ENCODE measurements around the gene CCDC39.

The CCDC39 gene

DNA sequence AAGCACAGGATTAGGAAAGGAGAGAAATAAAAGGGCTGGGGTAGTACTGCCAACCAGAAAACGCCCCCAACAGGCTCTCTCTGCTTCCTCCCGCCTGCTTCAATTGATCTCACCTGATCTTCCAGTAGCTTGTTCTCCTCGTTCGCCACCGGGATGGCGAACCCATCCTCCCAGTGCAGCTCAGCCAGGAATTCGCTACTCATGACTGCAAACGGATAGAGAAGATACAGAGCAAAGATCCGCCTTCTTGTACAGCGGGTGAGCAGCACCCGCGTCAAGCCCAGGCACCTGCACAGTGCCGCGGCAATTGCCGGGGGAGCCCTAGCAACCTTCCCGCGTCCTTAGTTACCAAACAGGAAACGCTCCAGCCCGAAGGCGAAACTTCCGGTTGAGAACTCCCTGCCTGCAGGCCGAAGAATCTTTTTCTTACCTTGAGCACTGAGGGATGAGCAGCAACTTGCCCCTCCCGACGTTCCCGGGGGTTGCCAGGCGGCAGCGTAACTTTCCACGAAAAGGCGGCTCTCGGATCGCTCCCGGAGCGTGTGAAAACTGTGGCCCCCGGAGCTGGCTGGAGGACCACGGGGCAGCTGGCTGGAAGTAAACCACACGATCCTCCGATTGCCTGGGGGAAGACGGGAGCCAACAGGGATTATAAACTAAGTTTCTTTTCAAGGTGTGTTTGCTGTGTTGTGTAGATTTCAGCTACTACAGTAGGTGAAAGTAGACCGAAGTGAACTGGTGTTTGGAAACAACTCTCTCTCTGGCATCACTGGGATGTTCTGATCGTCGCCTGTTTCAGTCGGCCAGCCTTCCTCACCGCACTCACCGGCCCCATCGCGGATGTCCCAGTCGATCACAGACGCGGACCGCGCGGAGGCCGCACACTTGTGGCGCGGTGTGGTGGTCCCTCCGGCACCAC is at the start of gene CCDC39:
Gene CCDC39 (minus strand): TSS at position 312 of the 919 bp plus-strand sequence. CDS start 109 bp downstream, at position 203.
- DNase-seq = peak; percentile 29 to 59

DNA sequence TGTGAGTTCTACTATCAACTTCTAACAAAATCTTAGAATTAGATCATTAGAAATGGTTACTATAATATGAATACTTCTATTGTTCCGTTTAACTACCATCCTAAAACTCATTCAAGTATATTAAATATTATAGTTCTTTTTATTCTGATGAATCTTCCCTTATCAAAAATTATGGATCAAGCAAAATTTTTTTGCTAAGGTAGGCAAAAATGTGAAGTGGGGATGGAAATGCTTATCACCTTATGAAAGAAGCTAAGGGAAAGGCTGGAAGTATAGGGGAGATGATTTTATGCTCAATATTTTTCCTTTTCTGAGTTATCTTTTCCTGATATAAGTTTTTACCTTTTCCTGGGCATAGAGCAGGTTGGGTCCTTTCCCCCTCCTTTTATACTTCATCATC is 40.7 kb upstream of the CCDC39 start:
- DNase-seq = no peak

DNA sequence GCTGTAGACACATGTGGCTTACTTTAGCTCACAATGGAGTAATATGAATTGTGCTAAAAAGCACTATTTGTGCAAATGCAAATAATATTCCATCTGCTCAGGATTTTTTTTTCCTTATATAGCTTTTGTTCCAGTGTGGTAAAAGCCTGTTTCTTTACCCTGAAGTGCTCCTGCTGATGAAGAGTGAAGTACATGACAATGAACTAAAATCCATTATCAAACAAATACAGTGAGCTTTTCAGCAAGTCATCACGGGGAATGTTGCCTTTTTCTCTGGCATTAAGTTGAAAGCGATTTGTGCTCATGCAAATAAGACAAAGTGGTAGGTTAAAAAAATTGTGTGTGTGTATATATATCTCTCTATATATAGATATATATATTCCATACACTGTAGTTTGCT is 28.6 kb upstream of the CCDC39 start:
- no peak for DNase-seq

DNA sequence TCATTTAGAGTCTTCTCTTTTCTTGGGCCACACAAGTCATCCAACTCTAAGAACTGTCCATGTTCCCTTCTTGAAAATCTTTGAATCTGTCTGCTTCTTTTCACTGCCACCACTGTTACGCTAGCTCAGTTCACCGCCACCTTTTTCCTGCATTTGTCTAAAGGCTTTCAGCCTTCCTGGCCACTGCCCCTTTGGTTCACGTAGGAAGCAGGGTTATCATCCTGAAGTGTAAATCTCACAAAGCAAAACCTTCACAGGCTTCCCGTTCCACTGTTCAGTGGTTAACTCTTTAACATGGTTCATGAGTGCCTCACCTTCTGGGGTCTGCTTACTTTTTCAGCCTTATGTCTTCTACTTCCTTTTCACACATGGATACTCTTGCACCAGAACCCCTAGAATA is 26.3 kb upstream of the CCDC39 start:
- DNase-seq = no peak

DNA sequence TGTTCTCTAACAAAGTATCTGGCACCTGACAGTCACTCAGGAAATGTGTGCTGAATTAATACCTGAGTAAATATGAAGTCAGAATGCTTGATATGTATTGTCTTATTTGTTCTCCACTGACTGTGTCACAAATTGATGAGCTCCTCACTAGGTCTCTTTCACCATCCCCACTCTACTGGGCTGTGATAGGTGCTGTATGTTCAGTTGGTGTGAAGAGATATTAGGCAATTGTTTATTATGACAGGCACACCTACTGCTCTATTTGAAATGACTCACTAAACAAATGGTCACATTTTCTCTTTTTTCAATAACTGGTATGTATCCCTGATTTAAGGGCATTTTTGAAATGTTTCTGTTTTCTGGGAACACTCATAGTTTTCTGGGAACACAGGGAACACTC is 25.2 kb upstream of the CCDC39 start:
- no peak for DNase-seq

DNA sequence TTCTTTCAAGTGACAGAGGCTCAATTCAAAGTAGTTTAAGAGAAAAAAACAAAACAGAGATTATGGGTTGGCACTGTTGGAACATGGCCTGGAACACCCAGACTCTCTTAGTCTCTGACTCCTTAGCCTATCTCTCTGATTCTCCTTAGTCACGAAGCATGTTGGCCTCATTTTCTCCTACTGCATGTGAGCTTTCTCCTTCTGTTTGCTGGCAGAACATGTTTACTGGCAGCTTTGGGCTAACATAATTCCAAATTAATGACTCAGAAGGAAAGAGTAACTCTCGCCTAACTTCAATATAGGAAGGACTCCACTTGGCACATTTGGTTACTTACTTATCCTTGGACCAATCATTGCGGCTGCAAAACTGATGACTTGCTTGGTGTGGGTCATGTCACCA is 21.7 kb upstream of the CCDC39 start:
- no peak for DNase-seq

DNA sequence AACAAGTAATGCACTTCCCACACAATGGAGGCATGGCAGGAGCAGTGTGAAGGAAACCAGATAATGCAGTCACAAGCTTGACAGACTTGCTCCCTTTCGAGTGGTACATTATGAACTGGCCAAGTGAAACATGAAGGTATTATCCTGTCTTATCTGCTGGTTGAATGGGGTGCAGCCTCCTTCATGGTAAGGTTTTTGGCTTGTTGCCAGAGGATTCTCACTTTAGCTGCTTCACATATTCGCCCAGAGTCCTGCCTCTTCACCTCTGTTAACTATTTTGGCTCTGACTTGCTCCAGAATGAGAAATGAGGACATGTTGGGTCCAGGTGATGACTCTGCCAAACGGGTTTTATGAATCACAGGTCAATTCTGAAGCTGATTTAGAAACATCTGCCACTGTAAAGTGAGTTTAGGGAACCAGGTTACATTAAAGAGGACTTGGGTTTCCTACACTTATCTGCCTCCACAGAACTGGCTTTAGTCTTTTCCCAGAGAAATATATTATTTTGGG is 19.5 kb upstream of the CCDC39 start:
- DNase-seq = no peak

DNA sequence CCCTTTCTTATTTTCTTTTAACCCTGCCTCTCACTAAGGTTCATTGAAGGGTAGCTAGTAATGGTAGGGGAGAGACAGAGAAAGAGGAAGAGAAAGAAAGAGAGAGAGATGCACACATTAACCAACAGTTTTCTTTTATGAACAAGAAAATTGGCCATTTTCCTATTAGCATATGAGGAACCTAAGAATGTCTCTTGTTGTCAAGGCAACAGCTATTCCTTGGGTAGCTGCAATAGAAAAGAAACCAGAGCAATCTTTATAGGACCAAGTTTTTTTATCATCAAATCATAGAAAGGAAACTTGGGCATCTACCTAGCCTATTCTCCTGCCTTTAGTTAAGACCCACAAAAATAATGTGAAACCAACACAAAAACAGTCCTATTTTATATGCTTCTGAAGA is 15.0 kb upstream of the CCDC39 start:
- DNase-seq = no peak

DNA sequence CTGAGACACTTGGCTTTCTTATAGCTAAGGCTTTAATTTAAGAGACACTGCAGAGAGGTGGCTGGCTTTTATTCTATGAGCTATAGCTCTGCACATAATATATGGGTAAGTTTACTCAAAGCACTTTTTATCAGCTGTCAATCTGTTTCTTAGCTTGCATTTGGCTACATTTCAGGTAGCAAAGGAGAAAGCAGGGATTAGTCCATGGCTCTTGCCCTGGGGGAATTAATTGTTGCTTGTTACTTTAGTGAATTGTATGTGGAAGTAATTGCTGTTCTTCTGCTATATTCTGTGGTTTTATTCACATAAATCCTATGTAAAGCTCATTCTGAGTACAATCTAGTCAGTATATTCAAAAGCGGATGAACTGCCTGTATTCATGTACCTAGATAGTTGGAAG is 14.4 kb upstream of the CCDC39 start:
- no peak for DNase-seq

DNA sequence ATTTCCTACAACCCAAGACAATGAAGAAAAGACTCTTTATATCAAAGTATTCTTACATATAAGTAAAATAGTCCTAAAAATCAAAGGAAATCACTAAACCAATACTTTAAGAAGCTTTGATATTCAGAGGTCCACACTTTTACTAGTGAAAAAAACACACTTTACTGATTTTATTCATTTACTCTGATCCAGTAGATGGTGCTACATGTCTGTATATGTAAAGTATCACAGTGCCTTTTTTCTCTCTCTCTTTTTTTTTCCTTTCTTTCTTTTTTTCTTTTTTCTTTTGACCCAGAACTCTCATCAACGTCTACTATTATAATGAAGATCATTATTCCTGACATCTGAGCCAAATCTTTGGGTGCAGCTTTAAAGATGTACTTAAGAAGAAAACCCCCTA is 10.8 kb upstream of the CCDC39 start:
- no peak for DNase-seq

DNA sequence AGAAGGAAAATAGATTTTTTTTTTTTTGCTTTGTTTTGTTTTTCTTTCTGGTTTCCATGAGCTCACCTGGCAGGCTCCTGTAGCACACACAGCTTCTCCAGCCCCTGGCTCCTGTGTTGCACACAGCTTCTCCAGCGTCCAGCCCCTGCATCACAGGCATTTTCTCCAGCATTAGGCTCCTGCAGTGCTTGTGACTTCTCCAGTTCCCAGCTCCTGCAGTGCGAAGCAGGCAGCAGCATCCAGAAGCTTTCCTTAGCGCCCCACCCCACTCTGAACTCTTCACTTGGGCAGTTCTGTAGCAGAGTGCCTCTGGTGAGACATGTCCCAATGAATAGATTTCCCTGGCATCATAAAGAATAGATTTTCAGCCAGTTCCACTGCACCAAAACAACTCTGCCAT is 5.5 kb upstream of the CCDC39 start:
- no peak for DNase-seq

DNA sequence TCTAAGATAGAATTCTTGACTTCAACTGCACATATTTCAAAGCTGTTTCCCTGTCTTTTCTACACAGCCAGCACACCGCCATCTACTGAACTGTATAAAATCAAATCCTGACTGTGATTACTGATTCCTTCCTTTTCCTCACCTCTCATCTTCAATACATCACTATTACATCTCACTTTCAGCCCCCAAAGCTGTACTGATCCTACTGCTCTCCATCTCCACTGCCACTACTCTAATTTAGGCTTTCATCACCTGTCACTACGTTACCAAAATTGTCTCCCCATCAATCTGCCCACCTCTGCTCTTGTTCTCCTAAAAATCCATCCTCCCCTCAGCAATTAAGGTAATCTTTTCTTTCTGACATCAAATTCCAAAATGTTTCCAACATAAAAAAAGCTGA is 4.5 kb upstream of the CCDC39 start:
- no peak for DNase-seq

DNA sequence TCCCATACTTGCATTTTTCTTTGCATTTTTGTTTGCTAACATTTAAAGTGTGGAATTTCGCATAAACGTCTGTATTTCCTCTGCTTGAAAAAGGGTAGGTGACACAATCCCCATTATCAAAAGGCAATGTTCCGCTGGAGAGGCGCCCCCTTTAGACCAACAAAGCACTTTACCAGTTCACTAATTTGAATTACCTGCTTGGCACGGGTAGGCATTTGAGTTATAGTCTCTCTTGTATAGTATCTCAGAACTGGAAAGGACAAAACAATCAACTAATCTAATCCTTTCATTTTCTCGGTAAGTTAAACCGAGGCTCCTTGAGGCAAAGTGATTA is 775 bp upstream of the CCDC39 start:
- DNase-seq = peak; percentile 1 to 37

DNA sequence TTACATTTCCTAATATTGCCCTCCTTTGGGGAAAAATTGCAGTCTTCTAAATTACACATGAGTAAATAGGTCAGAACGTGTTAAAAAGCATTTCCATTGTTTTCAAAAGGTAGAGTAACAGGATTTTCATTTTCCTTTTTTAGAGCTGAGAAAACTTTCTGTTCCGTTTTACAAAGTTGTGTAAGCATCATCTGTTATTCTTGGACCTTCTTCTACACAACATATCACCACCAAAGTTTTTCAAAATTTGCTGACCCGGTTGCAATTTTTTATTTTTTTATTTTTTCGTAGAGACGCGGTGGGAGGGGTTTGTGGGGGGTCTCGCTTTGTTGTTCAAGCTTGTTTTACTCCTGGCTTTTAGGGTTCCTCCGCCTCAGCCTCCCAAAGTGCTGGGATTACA is 1.1 kb downstream of the CCDC39 start:
- no peak for DNase-seq

DNA sequence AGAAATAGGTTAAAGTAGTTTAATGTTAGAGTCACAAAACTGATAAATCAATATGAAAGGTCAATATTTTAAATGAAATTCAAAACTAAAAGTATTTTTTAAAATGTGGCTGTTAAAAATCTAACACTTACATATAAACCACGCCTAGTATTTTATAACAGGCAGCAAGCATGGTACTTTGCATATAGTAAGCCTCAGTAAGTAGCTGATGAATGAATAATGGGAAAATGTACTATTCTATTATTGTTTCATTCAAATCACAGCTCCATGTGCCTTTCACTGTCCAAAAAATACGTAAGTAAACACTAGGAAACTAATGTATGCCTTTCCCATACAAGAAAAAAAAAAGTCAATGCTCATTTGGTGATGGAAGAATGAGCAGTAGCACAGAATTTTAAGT is 17.8 kb downstream of the CCDC39 start:
- DNase-seq = no peak

DNA sequence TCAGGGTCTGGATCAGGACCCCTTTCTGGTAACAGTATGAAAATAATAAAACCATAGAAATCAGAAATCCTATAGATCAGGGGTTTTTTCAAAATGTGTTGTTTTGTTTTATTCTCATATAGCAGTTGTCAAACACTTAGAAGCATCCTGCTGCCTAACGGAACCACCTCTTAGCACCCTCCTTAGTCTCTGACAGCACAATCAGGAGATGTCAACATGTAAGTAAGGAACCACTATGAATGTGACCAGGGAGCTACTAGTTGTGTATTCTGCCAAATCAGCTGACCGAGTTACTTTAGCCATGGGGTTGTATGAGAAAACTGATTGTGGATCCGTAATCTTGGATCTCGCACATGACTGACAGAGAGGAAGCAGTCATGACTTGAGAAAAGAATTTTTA is 22.2 kb downstream of the CCDC39 start:
- no peak for DNase-seq

DNA sequence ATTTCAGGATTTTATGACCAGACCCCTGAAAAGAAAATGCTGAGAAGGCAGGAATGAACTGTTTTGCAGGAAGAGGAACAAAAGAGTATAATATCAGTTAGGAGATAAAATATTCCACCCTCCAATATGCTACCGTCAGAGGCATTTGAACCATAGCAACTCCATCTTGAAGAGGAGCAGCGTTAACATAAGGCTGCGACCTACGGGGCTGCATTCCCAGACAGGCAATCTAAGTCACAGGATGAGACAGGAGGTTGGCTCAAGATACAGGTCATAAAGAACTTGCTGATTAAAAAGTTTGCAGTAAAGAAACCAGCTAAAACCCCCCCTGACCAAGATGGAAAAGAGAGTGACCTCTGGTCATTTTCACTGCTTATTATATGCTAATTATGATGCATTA is 22.9 kb downstream of the CCDC39 start:
- no peak for DNase-seq

DNA sequence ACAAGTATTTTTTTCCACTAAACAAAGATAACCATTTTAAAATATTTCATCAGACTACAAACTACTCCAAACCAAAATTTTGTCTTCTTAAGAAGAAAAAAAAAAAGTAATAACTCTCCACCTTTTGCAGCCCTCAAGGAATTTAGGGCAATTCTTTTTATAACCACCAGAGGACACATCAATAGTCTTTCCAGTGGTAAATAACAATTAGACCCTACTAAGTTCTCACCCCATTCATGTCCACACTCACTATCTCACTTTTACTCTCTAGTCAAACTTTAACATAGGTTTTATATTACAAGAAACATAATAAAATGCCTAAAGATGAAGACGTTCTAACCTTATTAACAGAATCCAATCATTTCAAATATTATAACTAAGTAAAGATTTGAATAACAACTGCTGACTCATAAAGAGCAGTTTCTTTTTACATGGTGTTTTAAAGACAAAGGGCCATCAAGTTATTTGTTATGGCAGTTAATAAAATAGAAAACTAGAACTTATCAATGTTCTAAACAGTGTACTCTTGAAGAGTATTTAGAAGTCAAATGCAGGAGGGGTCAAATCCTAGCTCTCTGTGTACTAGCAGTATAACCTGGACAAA is 33.0 kb downstream of the CCDC39 start:
- no peak for DNase-seq

DNA sequence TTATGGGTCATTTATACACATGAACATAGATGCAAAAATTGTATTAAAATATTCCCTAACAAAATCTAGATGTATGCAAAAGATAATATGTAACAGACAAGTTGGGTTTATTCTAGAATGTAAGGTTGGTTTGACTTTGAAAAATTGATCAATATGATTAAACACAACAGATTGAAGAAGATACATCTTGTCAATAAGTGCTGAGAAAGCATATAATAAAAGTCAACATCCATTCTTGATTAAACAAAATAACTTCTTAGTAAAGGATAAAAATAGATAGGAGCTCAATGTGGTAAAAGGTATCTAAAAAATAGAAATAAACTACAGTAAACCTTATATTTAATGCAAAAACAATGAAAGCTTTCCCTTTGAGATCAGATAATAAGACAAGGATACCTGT is 38.3 kb downstream of the CCDC39 start:
- no peak for DNase-seq

DNA sequence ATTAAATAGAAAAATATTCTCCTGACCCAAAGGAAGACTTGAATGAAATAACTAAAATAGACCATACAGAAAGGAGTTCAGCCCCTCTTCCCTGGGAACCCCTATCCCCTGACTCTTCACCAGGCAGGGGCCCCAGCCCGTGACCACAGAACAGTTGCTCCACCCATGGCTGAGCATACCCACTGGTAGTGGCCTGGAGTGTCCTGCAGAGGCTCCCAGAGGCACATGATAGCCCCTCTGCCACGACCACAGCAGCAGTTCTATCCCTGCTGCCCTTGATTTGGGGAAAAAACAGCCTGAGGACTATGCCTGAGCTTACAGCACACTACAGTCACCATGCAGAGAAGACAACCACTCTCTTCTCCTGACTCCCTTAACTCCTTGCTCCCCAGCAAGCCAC is 45.6 kb downstream of the CCDC39 start:
- no peak for DNase-seq

DNA sequence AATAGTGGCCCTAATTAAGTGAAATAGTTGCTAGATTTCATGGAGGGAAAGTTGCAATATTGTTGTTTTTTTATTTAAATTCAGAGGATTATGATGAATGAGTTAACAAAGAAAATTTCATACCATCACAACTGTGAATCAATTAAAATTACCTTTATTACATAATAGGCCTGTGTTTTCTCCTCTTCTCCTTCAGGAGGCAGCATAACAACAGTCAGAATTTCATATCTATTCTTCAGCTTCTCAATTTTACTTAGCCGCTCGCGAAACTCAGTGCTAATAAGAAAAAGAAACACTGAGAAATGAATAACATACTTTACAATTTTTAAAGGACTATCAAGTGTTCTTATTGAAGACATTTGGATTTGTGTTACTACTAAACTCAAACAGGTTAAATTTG is 48.0 kb downstream of the CCDC39 start:
- no peak for DNase-seq

DNA sequence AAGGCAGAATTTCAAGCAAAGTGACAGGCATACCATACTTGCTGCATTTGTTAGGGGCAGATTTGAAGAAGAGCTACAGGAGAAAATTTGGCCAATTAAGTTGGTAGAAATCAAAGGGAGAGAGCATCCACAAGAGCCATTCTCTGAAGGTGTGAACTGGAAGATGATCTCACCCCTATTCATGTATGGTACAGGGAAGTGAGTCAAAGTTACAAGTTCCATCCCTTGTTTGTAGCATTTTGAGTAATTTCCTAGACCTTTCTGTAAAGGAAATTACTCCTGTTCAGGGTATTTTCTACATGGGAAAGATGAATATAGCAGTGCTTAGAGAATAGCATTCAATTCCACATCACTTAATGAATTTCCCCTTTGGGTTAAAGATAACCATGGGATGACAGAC is 48.9 kb downstream of the CCDC39 start:
- no peak for DNase-seq

DNA sequence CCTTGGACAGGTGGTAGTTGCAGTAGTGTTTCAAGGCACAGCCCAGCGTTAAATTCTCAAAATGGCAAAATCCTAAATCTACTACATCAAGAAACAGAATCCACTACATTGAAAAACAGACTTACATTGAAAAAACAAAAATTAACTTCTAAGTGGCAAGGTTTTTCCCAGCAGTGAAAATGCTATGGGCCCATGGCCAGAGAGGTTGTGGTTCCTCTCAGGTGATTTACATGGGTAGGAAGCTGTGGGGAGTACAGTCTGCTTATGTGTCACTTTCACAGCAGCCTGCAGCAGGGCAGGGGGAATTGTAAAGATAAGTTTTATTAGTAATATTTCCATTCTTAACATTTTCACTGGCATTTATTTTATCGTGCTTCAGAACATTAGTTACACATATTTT is 52.4 kb downstream of the CCDC39 start:
- DNase-seq = no peak

DNA sequence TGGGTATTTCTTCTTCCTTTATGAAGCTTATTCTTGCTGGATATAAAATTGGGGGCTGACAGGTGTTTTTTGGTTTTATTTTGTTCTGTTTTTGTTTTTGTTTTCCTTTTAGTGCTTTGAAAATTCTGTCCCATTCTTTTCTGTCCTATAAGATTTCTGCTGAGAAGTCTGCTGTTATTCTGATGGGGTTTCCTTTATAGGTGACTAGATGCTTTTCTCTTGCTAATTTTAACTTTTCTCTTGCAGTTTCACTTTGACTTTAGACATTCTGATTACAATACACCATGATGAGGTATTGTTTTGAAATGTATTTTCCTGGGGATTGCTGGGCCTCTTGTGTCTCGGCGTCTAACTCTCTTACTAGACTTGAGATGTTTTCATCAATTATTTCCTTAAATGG is 54.6 kb downstream of the CCDC39 start:
- no peak for DNase-seq

DNA sequence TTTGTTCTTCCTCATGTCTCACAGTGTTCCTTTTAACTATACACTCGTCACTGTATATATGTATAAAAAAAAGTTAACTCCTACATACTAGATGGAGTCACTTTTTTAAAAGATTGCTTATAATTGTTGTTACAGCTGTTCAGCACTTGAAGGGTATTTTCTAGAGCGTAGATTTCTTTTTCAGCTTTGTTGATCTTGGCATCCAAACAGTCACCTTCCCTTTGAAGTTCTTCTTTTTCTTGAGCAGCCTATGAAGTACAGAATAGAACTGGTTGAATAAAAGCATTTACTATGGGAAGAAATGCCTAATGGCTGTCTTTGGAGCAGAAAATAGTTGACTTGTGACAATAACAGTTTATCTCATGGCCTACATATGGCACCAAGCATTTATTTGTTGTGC is 59.6 kb downstream of the CCDC39 start:
- DNase-seq = no peak
